Epithelial cell of proximal tubule (primary cell): ENCODE measurements around the gene MSRB1. TPM values are rescaled to one million over a fixed set of nuclear protein-coding genes. Genes with fewer than 3 reads are reported as not detected.
"Not testable (repeated sequence)": the region's sequence is repeated elsewhere in the genome, so short reads cannot be mapped to it uniquely, and the experiment has no call there.

Source experiments
- DNase-seq: peaks from one replicate; pipeline ENCODE4 v3.0.0-alpha.2; 2011; ENCODE audit warnings: low read depth
- H3K4me3 ChIP-seq: 2 replicates; pipeline ENCODE4 v1.5.1; 2011; ENCODE audit warnings: low read depth, mild to moderate bottlenecking, low read length
- CTCF ChIP-seq: conservative IDR thresholded peaks from 2 replicates; pipeline ENCODE4 v1.5.1; 2012; ENCODE audit warnings: low read depth, mild to moderate bottlenecking, low read length
- total RNA-seq: library from RNA; depleted of rRNA; stranded (reverse); fragments of >200 nt; gene quantifications from 2 replicates; pipeline ENCODE4 v1.2.3, GENCODE V29; 2015

The MSRB1 gene
- total RNA-seq, 1 donor from 2014 or later, result 8.6 TPM

DNA sequence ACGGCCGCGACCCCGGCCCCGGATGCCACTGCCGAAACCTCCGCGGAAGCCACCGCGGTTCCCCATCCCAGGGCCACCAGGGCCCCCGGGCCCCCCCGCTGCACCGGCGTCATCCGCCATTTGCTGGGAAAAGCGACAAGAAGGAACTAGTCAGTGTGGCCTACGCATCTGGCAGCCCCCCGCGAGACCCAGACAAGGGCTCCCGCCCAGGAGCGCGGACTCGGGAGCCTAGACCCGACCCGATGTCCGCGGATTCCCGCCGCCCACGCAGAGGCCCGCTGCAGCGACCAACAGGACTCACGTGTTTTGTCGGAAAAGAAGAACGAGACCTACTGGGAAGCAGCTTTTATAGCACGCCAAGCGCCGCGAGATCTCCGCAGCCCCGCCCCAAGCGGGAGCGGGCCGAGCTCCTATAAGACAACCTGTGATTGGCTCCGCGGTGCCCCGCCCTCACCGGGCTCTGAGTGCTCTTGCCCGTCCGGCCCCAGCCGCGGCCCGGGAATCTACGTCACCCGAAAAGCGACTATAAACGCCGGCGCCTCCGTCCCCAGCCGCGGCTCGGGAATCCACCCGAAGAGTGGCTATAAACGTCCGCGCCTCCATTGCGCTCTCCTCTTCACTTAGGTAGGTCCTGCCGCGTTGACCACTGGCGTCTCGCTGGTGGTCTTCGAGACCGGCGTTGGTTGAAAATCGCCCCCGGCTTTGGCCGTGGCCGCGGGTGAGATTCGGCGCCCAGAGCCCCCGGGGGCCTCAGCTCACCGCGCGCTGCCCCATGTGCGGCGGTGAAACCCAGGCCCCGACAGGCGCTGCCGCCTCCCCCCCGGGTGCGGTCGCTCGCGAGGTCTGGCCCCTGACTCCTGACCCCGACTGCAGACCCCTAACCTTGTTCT, 21.8 kb upstream of the MSRB1 start, which contains the start of gene RPS2:
RPS2 (minus strand) TSS at position 321 of the 890 bp plus-strand sequence; CDS start at position 120, 201 bp downstream.
- TF ChIP-seq CTCF, result no peak
- DNase-seq, result peak; percentile 83
- peak within 1 kb of the TSS; percentile 93 for H3K4me3 ChIP-seq

GRCh38 chr16:1963806-1964505, 21.0 kb upstream of the MSRB1 start:
- H3K4me3 ChIP-seq, result peak overlapping the region; percentile 93
- peak; percentile 9 for TF ChIP-seq CTCF
- DNase-seq, result no peak

DNA sequence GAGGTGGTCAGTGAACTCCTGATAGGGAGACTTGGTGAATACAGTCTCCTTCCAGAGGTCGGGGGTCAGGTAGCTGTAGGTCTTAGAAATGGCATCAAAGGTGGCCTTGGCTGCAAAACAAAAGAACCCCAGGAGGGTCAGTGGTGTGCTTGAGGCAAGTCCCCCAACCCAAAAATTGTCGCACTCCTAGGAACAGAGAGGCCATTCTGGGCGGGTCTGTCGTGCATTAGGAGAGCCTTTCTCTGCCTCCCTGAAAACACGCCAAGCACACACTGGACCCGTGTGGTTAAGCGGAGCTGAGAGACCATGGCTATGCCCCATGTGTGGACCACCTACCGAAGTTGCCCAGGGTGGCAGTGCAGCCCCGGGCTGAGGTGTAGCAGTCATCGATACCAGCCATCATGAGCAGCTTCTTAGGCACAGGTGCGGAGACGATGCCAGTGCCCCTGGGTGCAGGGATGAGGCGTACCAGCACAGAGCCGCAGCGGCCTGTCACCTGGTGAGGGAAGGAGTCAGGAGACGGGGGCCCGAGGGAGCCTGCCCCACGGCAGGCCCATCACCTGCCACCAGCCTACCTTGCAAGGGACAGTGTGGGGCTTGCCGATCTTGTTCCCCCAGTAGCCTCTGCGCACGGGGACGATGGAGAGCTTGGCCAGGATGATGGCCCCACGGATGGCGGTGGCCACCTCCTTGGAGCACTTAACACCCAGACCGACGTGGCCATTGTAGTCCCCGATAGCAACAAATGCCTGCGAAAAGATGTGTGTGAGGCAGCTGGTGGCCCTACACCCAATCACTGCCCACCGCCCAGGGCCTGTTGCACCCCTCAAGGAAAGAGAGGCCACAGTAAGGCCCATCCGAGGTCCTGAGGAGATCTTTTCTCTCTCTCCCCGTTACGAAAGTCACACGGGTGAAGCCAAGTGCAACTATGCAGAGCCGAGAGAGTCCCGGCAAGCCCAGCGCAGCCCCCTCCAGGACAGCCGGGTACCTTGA, 19.5 kb upstream of the MSRB1 start:
- peak overlapping the region; percentile 93 for H3K4me3 ChIP-seq
- DNase-seq, result not testable (repeated sequence)

- no peak overlapping the region for H3K4me3 ChIP-seq
- no peak for DNase-seq
- TF ChIP-seq CTCF, result no peak
These were observed 18.7 kb upstream of the MSRB1 start for GRCh38 chr16:1961651-1962067.

DNA sequence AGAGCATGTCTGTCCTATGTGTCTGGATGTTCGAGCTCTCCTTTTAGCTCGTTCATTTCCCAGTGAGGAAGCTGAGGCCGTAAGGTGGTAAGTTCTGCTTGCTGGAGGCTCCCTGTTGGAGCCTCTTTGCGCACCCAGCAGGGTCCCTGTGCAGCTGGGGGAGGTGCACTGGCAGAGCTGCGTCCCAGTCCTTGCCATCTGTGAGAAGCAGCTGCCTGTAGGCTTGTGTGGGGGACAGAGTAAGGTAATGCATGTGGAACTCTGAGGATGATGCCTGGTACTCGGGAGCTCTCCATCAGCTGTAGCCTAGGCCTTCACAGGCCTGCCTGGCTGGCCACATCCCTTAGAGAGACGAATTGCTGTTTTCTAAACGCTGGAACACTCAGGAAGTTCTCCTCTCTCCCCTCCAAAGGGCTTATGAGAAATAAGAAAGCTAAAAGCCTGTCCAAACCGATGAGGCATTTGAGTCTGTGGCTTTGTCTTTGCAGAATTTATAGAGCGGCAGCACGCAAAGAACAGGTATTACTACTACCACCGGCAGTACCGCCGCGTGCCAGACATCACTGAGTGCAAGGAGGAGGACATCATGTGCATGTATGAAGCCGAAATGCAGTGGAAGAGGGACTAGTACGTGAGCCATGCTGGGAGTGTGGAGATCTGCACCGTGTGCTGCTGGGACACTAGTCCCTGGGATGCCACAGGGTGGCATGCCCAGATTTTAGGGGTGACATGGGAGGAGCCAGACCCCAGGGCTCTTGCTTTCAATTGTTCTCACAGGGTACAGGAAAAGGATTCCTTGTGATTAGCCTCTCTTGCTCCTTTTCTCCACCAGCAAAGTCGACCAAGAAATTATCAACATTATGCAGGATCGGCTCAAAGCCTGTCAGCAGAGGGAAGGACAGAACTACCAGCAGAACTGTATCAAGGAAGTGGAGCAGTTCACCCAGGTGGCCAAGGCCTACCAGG, 17.9 kb upstream of the MSRB1 start:
- TF ChIP-seq CTCF, result no peak
- no peak for DNase-seq
- H3K4me3 ChIP-seq, result peak overlapping the region; percentile 96

DNA sequence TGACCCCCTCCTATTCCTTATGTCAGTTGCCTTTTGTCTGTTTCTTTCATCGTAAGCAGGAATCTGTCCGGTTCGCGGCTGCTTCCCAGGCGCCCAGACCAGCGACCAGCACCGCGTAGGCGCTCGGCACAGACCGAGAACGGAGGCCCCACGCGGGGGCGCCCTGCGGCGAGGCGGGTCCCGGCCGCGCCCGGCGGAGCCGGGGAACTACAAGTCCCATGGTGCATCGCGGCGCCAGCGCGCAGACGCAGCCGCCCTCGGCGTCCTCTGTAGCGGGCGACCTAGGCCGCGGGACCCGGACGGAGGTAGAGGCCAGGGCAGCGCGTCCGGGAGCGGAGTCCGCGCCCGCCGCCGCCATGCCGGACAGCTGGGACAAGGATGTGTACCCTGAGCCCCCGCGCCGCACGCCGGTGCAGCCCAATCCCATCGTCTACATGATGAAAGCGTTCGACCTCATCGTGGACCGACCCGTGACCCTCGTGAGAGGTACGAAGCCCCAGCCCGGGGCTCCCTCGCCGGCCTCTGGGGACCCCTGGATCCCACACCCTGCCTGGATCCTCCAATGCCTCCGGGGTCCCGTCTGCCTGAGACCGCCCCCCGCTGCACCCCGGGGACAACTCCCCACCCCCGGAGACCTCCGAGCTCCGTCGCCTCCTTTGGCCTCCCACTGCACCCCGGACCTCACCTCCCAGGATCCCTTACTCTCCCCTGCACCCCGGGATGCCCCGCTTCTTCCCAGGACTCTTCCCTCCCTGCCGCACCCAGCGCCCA, 16.5 kb upstream of the MSRB1 start, which contains the start of gene NDUFB10:
NDUFB10 (plus strand) TSS at position 270 of the 771 bp plus-strand sequence; CDS start at position 357, 87 bp downstream.
- no peak for DNase-seq

More for the DNA sequence above, 16.5 kb upstream of the MSRB1 start, which contains the start of gene NDUFB10:
- H3K4me3 ChIP-seq, result peak within 1 kb of the TSS; percentile 96
- TF ChIP-seq CTCF, result peak; percentile 67
